HCT116 (cell line): ENCODE measurements around the gene EPHA3. TPM values are rescaled to one million over a fixed set of nuclear protein-coding genes. Genes with fewer than 3 reads are reported as not detected.

ENCODE experiments used
- ATAC-seq: fragments of 200-7000 bp; cut with Tn5 transposase; 2 replicates; pipeline ENCODE4 v1.9.1; 2020; ENCODE audit warnings: mild to moderate bottlenecking, moderate library complexity
- BruUV-seq: library from RNA; stranded (reverse); fragments of 400-500 nt; replicated peaks from 2 replicates; lab custom pipeline; 2021; lab: Mats Ljungman, UMichigan
- CTCF ChIA-PET: fragments of 300-600 bp; sonication (Branson Sonifier 250); formaldehyde crosslinking; loops from one replicate; lab custom pipeline; 2021; ENCODE audit warnings: antibody characterized with exemption; lab: Charles Lee
- POLR2A ChIA-PET: fragments of 300-600, 350-600 bp; sonication (Branson Sonifier 250); formaldehyde crosslinking; loops from one replicate; lab custom pipeline; 2021; ENCODE audit warnings: antibody characterized with exemption; lab: Charles Lee
- RAD21 ChIA-PET, 2 experiments: fragments of 300-600 bp; sonication (Branson Sonifier 250); formaldehyde crosslinking; loops; one replicate each; lab custom pipeline; 2023; ENCODE audit warnings: low total read pairs in 2 of 2; ENCODE audit not compliant: uncharacterized antibody in 2 of 2, unreplicated experiment in 2 of 2, low non-redundant PET in 1 of 2; lab: Charles Lee
- DNase-seq: peaks from one replicate; pipeline ENCODE4 v3.0.0-alpha.2; 2010; ENCODE audit warnings: low read depth, low spot score
- H2AFZ ChIP-seq: fragments of 200-600 bp; shearing (Covaris generic), sonication (generic); 2 replicates; pipeline ENCODE4 v1.6.1; 2017; ENCODE audit warnings: low read depth, mixed run types, mixed read lengths, antibody characterized with exemption, low read length; ENCODE audit not compliant: poor library complexity, severe bottlenecking
- H3K27ac ChIP-seq: 2 replicates; pipeline ENCODE4 v1.5.1; 2012; ENCODE audit warnings: low read depth, low read length
- H3K27me3 ChIP-seq: fragments of 200-600 bp; sonication (generic); 2 replicates; pipeline ENCODE4 v1.6.1; 2016; ENCODE audit warnings: mixed run types, low read length, mixed read lengths; ENCODE audit not compliant: insufficient read depth
- H3K36me3 ChIP-seq, 2 experiments: fragments of 200-500 bp in 1 of 2; fragments of 200-600 bp in 1 of 2; sonication (Bioruptor generic) in 1 of 2; sonication (generic) in 1 of 2; 2 replicates each; pipeline versions ENCODE4 v1.5.1 to v1.6.1; 2014 to 2016; ENCODE audit warnings: low read length in 2 of 2, inconsistent platforms in 1 of 2, mixed read lengths in 1 of 2, mixed run types in 1 of 2; ENCODE audit not compliant: insufficient read depth in 2 of 2, control insufficient read depth in 1 of 2
- H3K4me1 ChIP-seq, 2 experiments: fragments of 200-600 bp in 1 of 2; sonication (generic) in 1 of 2; 2 replicates each; pipeline versions ENCODE4 v1.5.1 to v1.6.1; 2012 to 2017; ENCODE audit warnings: low read length in 2 of 2, inconsistent platforms in 1 of 2, mild to moderate bottlenecking in 1 of 2, mixed read lengths in 1 of 2, mixed run types in 1 of 2, moderate library complexity in 1 of 2; ENCODE audit not compliant: insufficient read depth in 2 of 2, control insufficient read depth in 1 of 2
- H3K4me2 ChIP-seq: fragments of 200-600 bp; sonication (generic); 2 replicates; pipeline ENCODE4 v1.6.1; 2017; ENCODE audit warnings: mixed run types, low read length, mixed read lengths
- H3K4me3 ChIP-seq, 2 experiments: fragments of 200-600 bp in 1 of 2; sonication (generic) in 1 of 2; replicated peaks in 1 of 2; 2 replicates each; pipeline ENCODE4 v1.5.1; 2011 to 2016; ENCODE audit warnings: low read length in 2 of 2, control low read depth in 1 of 2, low read depth in 1 of 2, mild to moderate bottlenecking in 1 of 2, mixed read lengths in 1 of 2, mixed run types in 1 of 2
- H3K79me2 ChIP-seq: fragments of 200-600 bp; sonication (generic); 2 replicates; pipeline ENCODE4 v1.6.1; 2017; ENCODE audit warnings: mild to moderate bottlenecking, mixed run types, low read length, moderate library complexity, mixed read lengths; ENCODE audit not compliant: insufficient read depth
- H3K9ac ChIP-seq: fragments of 200-600 bp; sonication (generic); 2 replicates; pipeline ENCODE4 v1.6.1; 2016; ENCODE audit warnings: low read length, mixed read lengths
- H3K9me2 ChIP-seq: fragments of 200-600 bp; sonication (generic), shearing (Covaris generic); 2 replicates; pipeline ENCODE4 v1.6.1; 2017; ENCODE audit warnings: mixed run types, mild to moderate bottlenecking, moderate library complexity; ENCODE audit not compliant: insufficient read depth
- H3K9me3 ChIP-seq, 2 experiments: fragments of 200-500 bp in 1 of 2; fragments of 200-600 bp in 1 of 2; sonication (Bioruptor generic) in 1 of 2; sonication (generic) in 1 of 2; 2 replicates each; pipeline ENCODE4 v1.6.1; 2014 to 2017; ENCODE audit warnings: low read length in 2 of 2, mixed read lengths in 2 of 2, inconsistent platforms in 1 of 2, low read depth in 1 of 2, mild to moderate bottlenecking in 1 of 2, mixed run types in 1 of 2, moderate library complexity in 1 of 2; ENCODE audit not compliant: control insufficient read depth in 1 of 2, insufficient read depth in 1 of 2
- H4K20me1 ChIP-seq: fragments of 200-600 bp; sonication (generic), shearing (Covaris generic); 2 replicates; pipeline ENCODE4 v1.6.1; 2017; ENCODE audit warnings: mixed run types, mild to moderate bottlenecking, moderate library complexity; ENCODE audit not compliant: insufficient read depth
- ATF3 ChIP-seq: IDR thresholded peaks from 2 replicates; pipeline ENCODE4 v1.6.1; 2012
- EGR1 ChIP-seq: IDR thresholded peaks from 2 replicates; pipeline ENCODE4 v1.6.1; 2012; ENCODE audit warnings: low read depth
- ELF1 ChIP-seq: IDR thresholded peaks from 2 replicates; pipeline ENCODE4 v1.6.1; 2012; ENCODE audit warnings: low read depth, borderline replicate concordance
- EZH2 ChIP-seq: fragments of 200-600 bp; sonication (generic); IDR thresholded peaks from 2 replicates; pipeline ENCODE4 v1.6.1; 2017; ENCODE audit warnings: antibody characterized with exemption, mixed run types
- EZH2phosphoT487 ChIP-seq: fragments of 200-600 bp; IDR thresholded peaks from 2 replicates; pipeline ENCODE4 v1.6.1; 2018; ENCODE audit warnings: antibody characterized with exemption, borderline replicate concordance
- JUND ChIP-seq: IDR thresholded peaks from 2 replicates; pipeline ENCODE4 v1.6.1; 2012
- MAX ChIP-seq: IDR thresholded peaks from 2 replicates; pipeline ENCODE4 v1.6.1; 2012
- POLR2A ChIP-seq: IDR thresholded peaks from 2 replicates; pipeline ENCODE4 v1.7.0; 2011; ENCODE audit warnings: borderline replicate concordance; ENCODE audit not compliant: insufficient read depth, insufficient read length; ENCODE audit errors: extremely low read depth
- POLR2AphosphoS5 ChIP-seq: IDR thresholded peaks from 2 replicates; pipeline ENCODE4 v1.6.1; 2011; ENCODE audit warnings: mild to moderate bottlenecking, low read depth, low read length, moderate library complexity
- RAD21 ChIP-seq: IDR thresholded peaks from 2 replicates; pipeline ENCODE4 v1.6.1; 2012; ENCODE audit warnings: low read depth, mild to moderate bottlenecking
- SIN3A ChIP-seq: IDR thresholded peaks from 2 replicates; pipeline ENCODE4 v1.6.1; 2012; ENCODE audit warnings: low read depth
- SRF ChIP-seq: IDR thresholded peaks from 2 replicates; pipeline ENCODE4 v1.6.1; 2012; ENCODE audit warnings: low read depth
- TCF7L2 ChIP-seq: IDR thresholded peaks from 2 replicates; pipeline ENCODE4 v1.7.0; 2011; ENCODE audit warnings: borderline replicate concordance, inconsistent platforms; ENCODE audit not compliant: insufficient read depth, insufficient read length; ENCODE audit errors: extremely low read depth
- YY1 ChIP-seq: IDR thresholded peaks from 2 replicates; pipeline ENCODE4 v1.6.1; 2011; ENCODE audit warnings: low read length, low read depth, moderate library complexity, mild to moderate bottlenecking; ENCODE audit not compliant: insufficient replicate concordance; ENCODE audit errors: extremely low read depth
- ZBTB33 ChIP-seq: IDR thresholded peaks from 2 replicates; pipeline ENCODE4 v1.6.1; 2011; ENCODE audit warnings: mild to moderate bottlenecking, low read length, moderate library complexity; ENCODE audit not compliant: insufficient replicate concordance; ENCODE audit errors: extremely low read depth
- ZFX ChIP-seq: fragments of 450-650 bp; IDR thresholded peaks from 2 replicates; pipeline ENCODE4 v1.6.1; 2017
- intact Hi-C: fragments of 100-400 bp; cut with micrococcal nuclease; formaldehyde crosslinking; loops from 2 replicates; pipeline ENCODE4 v1.10.0; 2022
- total RNA-seq: library from RNA; stranded (reverse); gene quantifications from one replicate; pipeline ENCODE4 v1.2.1, GENCODE V29; 2021; ENCODE audit not compliant: unreplicated experiment

The EPHA3 gene
- total RNA-seq, 1 experiment from 2014 or later: not detected

- H3K9me2 ChIP-seq: no peaks in the 10 kb centered on the region
- no peak overlapping the region for H3K4me2 ChIP-seq
- H3K79me2 ChIP-seq: no peaks in the 10 kb centered on the region
- no peaks in the 10 kb centered on the region for H3K4me1 ChIP-seq
- H3K27ac ChIP-seq: no peak overlapping the region
- TF ChIP-seq TCF7L2 (no peak), ZFX (no peak), RAD21 (no peak), SRF (no peak), EGR1 (no peak), SIN3A (no peak), ELF1 (no peak), ATF3 (no peak), EZH2 (no peak), EZH2phosphoT487 (no peak), JUND (no peak), YY1 (no peak), POLR2AphosphoS5 (no peak), POLR2A (no peak), MAX (no peak), ZBTB33 (no peak)
- no peaks in the 10 kb centered on the region for H4K20me1 ChIP-seq
- POLR2A ChIA-PET: no interaction called here
- H2AFZ ChIP-seq: no peak overlapping the region
- no peaks in the 10 kb centered on the region for H3K36me3 ChIP-seq
- ATAC-seq: no peak
- CTCF ChIA-PET: no interaction called here
- intact Hi-C loops: no loop called here
- H3K4me3 ChIP-seq: no peak overlapping the region
- RAD21 ChIA-PET: no interaction called here
- no peak for DNase-seq
- no peaks in the 10 kb centered on the region for H3K27me3 ChIP-seq
- peaks cover 14 to 19% of the 10 kb centered on the region in 2 experiments; a peak in 2 of 4 replicates for H3K9me3 ChIP-seq
- no TSS peak for BruUV-seq
- no peak overlapping the region for H3K9ac ChIP-seq
Measured at GRCh38 chr3:89436846-89437245, 329.4 kb downstream of the EPHA3 start.
